Right atrium auricular region (tissue), 2 donors: ENCODE data around the gene PAFAH1B2. TPM values are rescaled to one million over a fixed set of nuclear protein-coding genes. Genes with fewer than 3 reads are reported as not detected.

Source experiments
- DNase-seq: peaks from one replicate; pipeline ENCODE4 v3.0.0-alpha.2; 2019; ENCODE audit warnings: low spot score
- H3K27ac ChIP-seq, 2 donors: fragments of 200-600 bp; sonication (generic); 1 replicate in 1 of 2; 2 replicates in 1 of 2; pipeline ENCODE4 v1.5.1; 2016 to 2019
- H3K27me3 ChIP-seq, 2 donors: fragments of 200-600 bp; sonication (generic); one replicate each; pipeline versions ENCODE4 v1.5.1 to v1.6.0; 2017 to 2019
- H3K36me3 ChIP-seq: fragments of 200-600 bp; sonication (generic); one replicate; pipeline ENCODE4 v1.5.1; 2016
- H3K4me1 ChIP-seq, 2 donors: fragments of 200-600 bp; sonication (generic); one replicate each; pipeline versions ENCODE4 v1.5.1 to v1.6.0; 2017 to 2019
- H3K4me3 ChIP-seq, 2 donors: fragments of 200-600 bp; sonication (generic); 1 replicate in 1 of 2; 2 replicates in 1 of 2; pipeline ENCODE4 v1.5.1; 2017 to 2019; ENCODE audit warnings: mild to moderate bottlenecking in 1 of 2, moderate library complexity in 1 of 2
- H3K9me3 ChIP-seq, 2 donors: fragments of 200-600 bp; sonication (generic); one replicate each; pipeline ENCODE4 v1.5.1; 2019
- CTCF ChIP-seq, 2 donors: fragments of 200-600 bp; sonication (generic); IDR thresholded peaks; one replicate each; pipeline ENCODE4 v1.5.1; 2019; ENCODE audit warnings: antibody characterized with exemption in 2 of 2
- total RNA-seq, 2 donors: library from RNA; depleted of rRNA; stranded (reverse); fragments of >200 nt; gene quantifications; one replicate each; pipeline ENCODE4 v1.1.0, GENCODE V29; 2016

Gene PAFAH1B2
- total RNA-seq, 2 donors from 2014 or later: 41.1 to 65.8 TPM

GRCh38 chr11:117197006-117197405 lies 52.9 kb downstream of the PAFAH1B2 start:
- TF ChIP-seq CTCF (IDR thresholded peaks at IDR 0.05): no peak
- H3K36me3 ChIP-seq: peaks cover 55% of the 10 kb centered on the region
- H3K4me1 ChIP-seq: peaks cover 0 to 44% of the 10 kb centered on the region in 2 donors
- H3K4me3 ChIP-seq: no peak overlapping the region
- no peaks in the 10 kb centered on the region for H3K9me3 ChIP-seq
- no peaks in the 10 kb centered on the region for H3K27me3 ChIP-seq
- H3K27ac ChIP-seq: peak overlapping the region; percentile 86 to 88
- DNase-seq: no peak

GRCh38 chr11:117197516-117198456 lies 53.7 kb downstream of the PAFAH1B2 start:
- H3K27me3 ChIP-seq: no peaks in the 10 kb centered on the region
- peaks cover 0 to 51% of the 10 kb centered on the region in 2 donors for H3K4me1 ChIP-seq
- peak overlapping the region; percentile 58 to 62 for H3K4me3 ChIP-seq
- peaks cover 55% of the 10 kb centered on the region for H3K36me3 ChIP-seq
- no peaks in the 10 kb centered on the region for H3K9me3 ChIP-seq
- TF ChIP-seq CTCF (IDR thresholded peaks at IDR 0.05): peak; percentile 44 to 68
- peak overlapping the region; percentile 86 to 88 for H3K27ac ChIP-seq
- DNase-seq: no peak

- H3K4me3 ChIP-seq: peak overlapping the region; percentile 58 to 62
- H3K36me3 ChIP-seq: peaks cover 58% of the 10 kb centered on the region
- no peaks in the 10 kb centered on the region for H3K27me3 ChIP-seq
- peak overlapping the region; percentile 86 to 88 for H3K27ac ChIP-seq
- H3K4me1 ChIP-seq: peaks cover 0 to 59% of the 10 kb centered on the region in 2 donors
- no peaks in the 10 kb centered on the region for H3K9me3 ChIP-seq
- TF ChIP-seq CTCF (IDR thresholded peaks at IDR 0.05): no peak
- DNase-seq: no peak
Observed at GRCh38 chr11:117198613-117199012, 54.5 kb downstream of the PAFAH1B2 start.

- Histone ChIP-seq H3K27ac (peak within 1 kb of the TSS; percentile 86 to 88), H3K9me3 (no peaks in the 10 kb centered on the region), H3K4me3 (peak within 1 kb of the TSS; percentile 58 to 62), H3K36me3 (peaks cover 58% of the 10 kb centered on the region), H3K4me1 (peaks cover 0 to 66% of the 10 kb centered on the region in 2 donors), H3K27me3 (no peaks in the 10 kb centered on the region)
- peak; percentile 97 for DNase-seq
- TF ChIP-seq CTCF (IDR thresholded peaks at IDR 0.05): no peak
Observed at GRCh38 chr11:117199053-117199915, 55.2 kb downstream of the PAFAH1B2 start, which contains the start of gene TAGLN. TAGLN (plus strand) TSS chr11:117199370; CDS start chr11:117203014, 3,644 bp downstream.

GRCh38 chr11:117199916-117200812 lies 56.1 kb downstream of the PAFAH1B2 start:
- TF ChIP-seq CTCF (IDR thresholded peaks at IDR 0.05): no peak
- Histone ChIP-seq H3K4me1 (peaks cover 0 to 75% of the 10 kb centered on the region in 2 donors), H3K27me3 (no peaks in the 10 kb centered on the region), H3K27ac (peak overlapping the region; percentile 86 to 88), H3K36me3 (peaks cover 64% of the 10 kb centered on the region), H3K9me3 (no peaks in the 10 kb centered on the region), H3K4me3 (peak overlapping the region; percentile 58 to 62)
- no peak for DNase-seq
